ENCODE measurements around the gene EXOC4. TPM values are rescaled to one million over a fixed set of nuclear protein-coding genes. Genes with fewer than 3 reads are reported as not detected.

Gene EXOC4
- total RNA-seq, 4 donors from 2014 or later: 36.6 to 64.0 (median 57.4) TPM

DNA sequence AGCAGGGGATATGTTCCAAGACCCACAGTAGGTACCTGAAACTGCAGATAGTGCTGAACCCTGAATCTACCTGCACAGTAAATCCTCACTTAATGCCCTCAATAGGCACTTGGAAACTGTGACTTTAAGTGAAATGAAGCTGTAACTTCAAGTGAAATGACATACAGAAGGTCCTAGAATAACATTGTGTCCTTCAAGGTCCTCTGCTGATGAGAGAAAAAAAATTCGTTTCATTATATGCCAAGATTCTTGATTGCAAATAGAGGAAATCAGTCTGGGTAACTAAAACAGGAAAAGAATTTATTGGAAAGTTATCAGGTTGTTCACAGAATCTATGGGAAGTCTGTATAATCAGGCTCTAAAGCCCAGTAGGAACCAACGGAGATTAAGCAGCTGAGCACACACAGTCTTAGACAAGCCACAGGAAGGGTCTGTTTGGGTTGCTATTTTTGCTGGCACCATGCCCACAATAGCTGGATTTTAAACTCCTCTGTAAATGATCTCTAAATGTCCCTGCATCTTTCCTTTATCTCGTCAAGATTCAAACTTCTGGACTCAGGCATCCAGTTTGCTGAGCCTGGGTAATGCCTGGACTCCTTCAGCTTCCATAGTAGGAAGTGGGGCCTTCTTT lies 57.5 kb downstream of the EXOC4 start:
- Histone ChIP-seq H3K27ac (replicated peaks in 1 of 4) (no peak overlapping the region), H3K9me3 (no peaks in the 10 kb centered on the region), H3K4me1 (peaks cover 0 to 14% (median under 1%) of the 10 kb centered on the region in 4 donors), H3K36me3 (peaks cover 17 to 40% (median 24%) of the 10 kb centered on the region in 4 donors), H3K27me3 (no peaks in the 10 kb centered on the region), H3K4me3 (no peak overlapping the region)
- 66% methylated on average over 3 of the region's 3 CpGs for WGBS
- no peak for DNase-seq (ENCODE audit: extremely low spot score)
- intact Hi-C loops (cut with DNase I): no loop called here
- TF ChIP-seq POLR2A (IDR thresholded peaks at IDR 0.05; ENCODE audit: low read depth): no peak

DNA sequence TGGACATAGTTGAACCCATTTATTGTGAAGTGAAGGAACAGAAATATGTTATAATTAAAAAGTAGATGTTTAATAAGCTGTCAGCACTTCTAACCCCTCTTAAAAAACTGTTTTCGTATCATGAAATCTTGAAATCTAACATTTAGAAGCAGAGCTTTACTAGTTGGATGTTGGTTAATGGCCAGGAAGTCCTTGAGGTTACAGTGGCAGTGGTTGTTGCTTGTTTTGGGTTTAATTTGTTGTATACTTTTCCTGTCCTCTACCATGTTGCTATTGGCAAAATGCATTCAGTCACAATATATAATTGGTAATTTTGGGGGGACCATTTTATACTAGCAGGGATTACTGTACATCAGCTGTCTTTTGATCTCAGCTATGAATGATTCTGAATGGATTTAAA lies 60.7 kb downstream of the EXOC4 start:
- no peak for DNase-seq (ENCODE audit: extremely low spot score)
- 100% methylated on average over 1 of the region's 1 CpG for WGBS

DNA sequence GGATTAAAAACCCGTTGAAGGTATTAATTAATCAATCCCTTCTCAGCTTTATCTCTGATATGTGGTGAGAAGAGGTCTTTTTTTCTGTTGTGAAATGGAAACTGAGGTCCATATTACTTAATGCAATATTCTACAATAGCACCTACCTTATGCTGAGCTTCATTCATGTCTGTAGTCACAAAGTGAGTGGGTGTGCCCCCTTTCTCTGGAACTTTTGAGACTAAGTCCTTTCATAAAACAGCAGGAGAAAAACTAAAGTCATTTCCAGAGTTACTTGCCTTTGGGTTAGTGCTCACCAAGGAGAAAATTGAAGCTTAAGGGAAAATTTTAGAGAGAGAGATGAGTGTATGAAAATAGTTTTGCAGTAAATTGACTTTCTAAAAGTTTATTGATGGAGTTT lies 61.2 kb downstream of the EXOC4 start:
- DNase-seq (ENCODE audit: extremely low spot score): no peak
- TF ChIP-seq, protein P1, sequence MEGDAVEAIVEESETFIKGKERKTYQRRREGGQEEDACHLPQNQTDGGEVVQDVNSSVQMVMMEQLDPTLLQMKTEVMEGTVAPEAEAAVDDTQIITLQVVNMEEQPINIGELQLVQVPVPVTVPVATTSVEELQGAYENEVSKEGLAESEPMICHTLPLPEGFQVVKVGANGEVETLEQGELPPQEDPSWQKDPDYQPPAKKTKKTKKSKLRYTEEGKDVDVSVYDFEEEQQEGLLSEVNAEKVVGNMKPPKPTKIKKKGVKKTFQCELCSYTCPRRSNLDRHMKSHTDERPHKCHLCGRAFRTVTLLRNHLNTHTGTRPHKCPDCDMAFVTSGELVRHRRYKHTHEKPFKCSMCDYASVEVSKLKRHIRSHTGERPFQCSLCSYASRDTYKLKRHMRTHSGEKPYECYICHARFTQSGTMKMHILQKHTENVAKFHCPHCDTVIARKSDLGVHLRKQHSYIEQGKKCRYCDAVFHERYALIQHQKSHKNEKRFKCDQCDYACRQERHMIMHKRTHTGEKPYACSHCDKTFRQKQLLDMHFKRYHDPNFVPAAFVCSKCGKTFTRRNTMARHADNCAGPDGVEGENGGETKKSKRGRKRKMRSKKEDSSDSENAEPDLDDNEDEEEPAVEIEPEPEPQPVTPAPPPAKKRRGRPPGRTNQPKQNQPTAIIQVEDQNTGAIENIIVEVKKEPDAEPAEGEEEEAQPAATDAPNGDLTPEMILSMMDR (IDR thresholded peaks at IDR 0.05): no peak
- TF ChIP-seq POLR2A (IDR thresholded peaks at IDR 0.05; ENCODE audit: low read depth) (no peak), POLR2AphosphoS5 (IDR thresholded peaks at IDR 0.05) (no peak), EP300 (IDR thresholded peaks at IDR 0.05) (no peak)
- 91% methylated on average over 1 of the region's 1 CpG for WGBS
- Histone ChIP-seq H3K27me3 (no peaks in the 10 kb centered on the region), H3K4me3 (no peak overlapping the region), H3K9me3 (no peaks in the 10 kb centered on the region), H3K4me1 (peaks cover 0 to 22% (median 12%) of the 10 kb centered on the region in 4 donors), H3K36me3 (peaks cover 0 to 15% (median 6%) of the 10 kb centered on the region in 4 donors), H3K27ac (replicated peaks in 1 of 4) (no peak overlapping the region)
- intact Hi-C loops (cut with DNase I): no loop called here

More for the DNA sequence above, 60.7 kb downstream of the EXOC4 start:
- peaks cover 0 to 22% (median 10%) of the 10 kb centered on the region in 4 donors for H3K4me1 ChIP-seq
- no peak overlapping the region for H3K27ac ChIP-seq (replicated peaks in 1 of 4)
- H3K4me3 ChIP-seq: no peak overlapping the region
- no peaks in the 10 kb centered on the region for H3K9me3 ChIP-seq
- H3K27me3 ChIP-seq: no peaks in the 10 kb centered on the region
- TF ChIP-seq POLR2A (IDR thresholded peaks at IDR 0.05; ENCODE audit: low read depth) (no peak), EP300 (IDR thresholded peaks at IDR 0.05) (no peak), POLR2AphosphoS5 (IDR thresholded peaks at IDR 0.05) (no peak)
- TF ChIP-seq, protein P1 (IDR thresholded peaks at IDR 0.05): no peak
- peaks cover 0 to 20% (median 6%) of the 10 kb centered on the region in 4 donors for H3K36me3 ChIP-seq
- intact Hi-C loops (cut with DNase I): no loop called here

DNA sequence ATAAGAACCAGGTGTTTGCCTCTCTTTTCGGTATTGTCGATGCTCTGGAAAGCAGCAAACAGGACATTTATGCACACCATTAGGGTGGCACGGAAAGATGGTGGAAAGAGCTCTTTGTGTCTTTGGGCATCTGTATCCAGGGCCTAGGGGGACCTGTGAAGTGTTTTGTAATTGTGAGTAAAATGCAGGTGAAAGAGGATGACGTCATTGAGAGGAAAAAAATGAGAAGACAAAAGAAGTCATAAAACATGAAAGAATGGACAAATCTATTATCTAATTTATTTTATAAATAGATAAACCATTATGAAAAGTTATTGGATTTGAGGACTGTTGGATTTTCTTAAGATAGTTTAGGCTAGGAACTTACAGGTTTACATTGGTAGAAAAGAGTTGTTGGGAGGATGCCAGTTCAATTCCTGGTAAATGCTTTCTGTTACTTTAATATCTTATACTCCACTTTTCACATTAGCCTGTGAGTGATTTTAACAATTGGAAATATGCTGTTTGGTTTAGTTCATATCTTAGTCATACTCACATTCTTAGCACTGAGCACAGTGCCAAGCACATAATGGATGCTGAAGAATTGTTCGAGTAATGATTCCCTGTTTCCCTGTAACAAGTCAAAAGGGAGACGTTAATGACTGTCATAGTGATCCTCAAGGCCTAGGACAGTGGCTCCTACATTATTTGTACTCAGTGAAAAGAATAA lies 62.6 kb downstream of the EXOC4 start:
- no peaks in the 10 kb centered on the region for H3K9me3 ChIP-seq
- intact Hi-C loops (cut with DNase I): no loop called here
- H3K36me3 ChIP-seq: peaks cover 0 to 21% (median 9%) of the 10 kb centered on the region in 4 donors
- no peaks in the 10 kb centered on the region for H3K27me3 ChIP-seq
- DNase-seq (ENCODE audit: extremely low spot score): no peak
- H3K4me1 ChIP-seq: peaks cover 0 to 22% (median 13%) of the 10 kb centered on the region in 4 donors
- TF ChIP-seq, protein P1 (IDR thresholded peaks at IDR 0.05): no peak
- TF ChIP-seq POLR2AphosphoS5 (IDR thresholded peaks at IDR 0.05) (no peak), POLR2A (IDR thresholded peaks at IDR 0.05; ENCODE audit: low read depth) (no peak), EP300 (IDR thresholded peaks at IDR 0.05) (no peak)
- no peak overlapping the region for H3K27ac ChIP-seq (replicated peaks in 1 of 4)
- H3K4me3 ChIP-seq: no peak overlapping the region
- WGBS: 69% methylated on average over 6 of the region's 6 CpGs

DNA sequence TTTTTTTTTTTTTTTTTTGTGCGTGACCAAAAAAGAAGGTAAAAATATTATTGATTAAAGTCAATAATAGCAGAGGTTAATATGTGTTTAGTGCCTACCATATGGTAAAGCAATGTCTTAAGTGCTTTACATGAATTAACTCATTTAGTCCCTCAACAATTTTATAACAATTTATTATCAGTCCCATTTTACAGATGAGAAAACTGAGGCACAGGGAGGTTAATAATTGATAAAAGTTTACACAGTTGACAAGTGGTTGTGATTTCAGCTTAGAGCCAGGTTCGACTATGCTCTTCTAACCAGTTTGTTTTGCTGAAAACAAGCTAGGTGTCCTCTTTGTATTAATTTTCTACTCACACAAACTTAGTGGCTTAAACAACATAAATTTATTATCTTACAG lies 67.0 kb downstream of the EXOC4 start:
- no peak overlapping the region for H3K4me3 ChIP-seq
- intact Hi-C loops (cut with DNase I): no loop called here
- no peaks in the 10 kb centered on the region for H3K27me3 ChIP-seq
- no peaks in the 10 kb centered on the region for H3K9me3 ChIP-seq
- TF ChIP-seq POLR2AphosphoS5 (IDR thresholded peaks at IDR 0.05) (no peak), EP300 (IDR thresholded peaks at IDR 0.05) (no peak), POLR2A (IDR thresholded peaks at IDR 0.05; ENCODE audit: low read depth) (no peak)
- TF ChIP-seq, protein P1 (IDR thresholded peaks at IDR 0.05): no peak
- H3K4me1 ChIP-seq: peaks cover 0 to 16% (median 10%) of the 10 kb centered on the region in 4 donors
- no peak for DNase-seq (ENCODE audit: extremely low spot score)
- H3K36me3 ChIP-seq: peaks cover 0 to 31% (median 17%) of the 10 kb centered on the region in 4 donors
- H3K27ac ChIP-seq (replicated peaks in 1 of 4): no peak overlapping the region
- 98% methylated on average over 2 of the region's 2 CpGs for WGBS
